OCI-LY3 (cell line): ENCODE results near the gene TPRN.

Source experiments
- H2AFZ ChIP-seq: fragments of 200-600, 300-600 bp; shearing (Covaris generic); 2 replicates; pipeline ENCODE4 v1.6.0; 2014; ENCODE audit warnings: antibody characterized with exemption, low read depth, low read length
- H3K27ac ChIP-seq: fragments of 200-600, 300-600 bp; sonication (generic); 2 replicates; pipeline ENCODE4 v1.5.1; 2014; ENCODE audit warnings: mild to moderate bottlenecking, low read length, moderate library complexity, mixed read lengths
- H3K27me3 ChIP-seq: fragments of 200-600, 300-600 bp; sonication (generic); 2 replicates; pipeline ENCODE4 v1.6.1; 2014; ENCODE audit warnings: low read depth, low read length, mixed read lengths
- H3K36me3 ChIP-seq: fragments of 200-600, 300-600 bp; sonication (generic); replicated peaks from 2 replicates; pipeline ENCODE3; 2014; ENCODE audit warnings: low read depth, low read length, mixed read lengths
- H3K4me1 ChIP-seq: fragments of 300-600, 200-600 bp; sonication (generic); 2 replicates; pipeline ENCODE4 v1.6.1; 2014; ENCODE audit warnings: low read length, mixed read lengths
- H3K4me2 ChIP-seq: fragments of 200-600, 300-600 bp; sonication (generic); 2 replicates; pipeline ENCODE4 v1.6.1; 2014; ENCODE audit warnings: low read length, mixed read lengths
- H3K4me3 ChIP-seq: fragments of 300-600, 200-600 bp; sonication (generic); 2 replicates; pipeline ENCODE4 v1.5.1; 2014; ENCODE audit warnings: antibody characterized with exemption, mild to moderate bottlenecking, low read length, moderate library complexity
- H3K79me2 ChIP-seq: fragments of 300-600, 200-600 bp; shearing (Covaris generic); 2 replicates; pipeline ENCODE4 v1.6.1; 2014; ENCODE audit warnings: mild to moderate bottlenecking, low read length, mixed read lengths
- H3K9ac ChIP-seq: fragments of 300-600, 200-600 bp; shearing (Covaris generic); 2 replicates; pipeline ENCODE4 v1.6.0; 2014; ENCODE audit warnings: mild to moderate bottlenecking, low read length, moderate library complexity
- H3K9me3 ChIP-seq: fragments of 200-600, 300-600 bp; shearing (Covaris generic); 2 replicates; pipeline ENCODE4 v1.6.1; 2014; ENCODE audit warnings: low read length, mixed read lengths; ENCODE audit not compliant: insufficient read depth
- H4K20me1 ChIP-seq: fragments of 200-600, 300-600 bp; sonication (generic); 2 replicates; pipeline ENCODE4 v1.6.1; 2016; ENCODE audit warnings: low read length, mixed read lengths; ENCODE audit not compliant: insufficient read depth
- CTCF ChIP-seq: fragments of 200-600, 300-600 bp; sonication (generic); IDR thresholded peaks from 2 replicates; pipeline ENCODE4 v1.5.1; 2014; ENCODE audit warnings: antibody characterized with exemption, low read length, low read depth
- EZH2phosphoT487 ChIP-seq: fragments of 200-600 bp; shearing (Covaris generic); IDR thresholded peaks from 2 replicates; pipeline ENCODE4 v1.6.1; 2018; ENCODE audit warnings: antibody characterized with exemption, mixed run types, low read depth

Gene TPRN

GRCh38 chr9:137228506-137228967 is 28.0 kb upstream of the TPRN start:
- H3K9ac ChIP-seq = no peak overlapping the region
- TF ChIP-seq CTCF = no peak
- no peak for TF ChIP-seq EZH2phosphoT487
- H3K79me2 ChIP-seq = no peaks in the 10 kb centered on the region
- peaks cover 12% of the 10 kb centered on the region for H3K4me1 ChIP-seq
- H3K36me3 ChIP-seq = no peaks in the 10 kb centered on the region
- no peaks in the 10 kb centered on the region for H4K20me1 ChIP-seq
- no peak overlapping the region for H3K4me2 ChIP-seq
- H2AFZ ChIP-seq = no peak overlapping the region
- no peaks in the 10 kb centered on the region for H3K9me3 ChIP-seq
- no peak overlapping the region for H3K4me3 ChIP-seq
- no peak overlapping the region for H3K27ac ChIP-seq
- H3K27me3 ChIP-seq = no peaks in the 10 kb centered on the region

- Histone ChIP-seq H3K4me1 (peaks cover 12% of the 10 kb centered on the region), H3K4me2 (peak overlapping the region; percentile 29), H3K9ac (no peak overlapping the region), H3K9me3 (no peaks in the 10 kb centered on the region), H3K27me3 (no peaks in the 10 kb centered on the region), H3K4me3 (no peak overlapping the region), H2AFZ (no peak overlapping the region), H3K79me2 (no peaks in the 10 kb centered on the region), H4K20me1 (no peaks in the 10 kb centered on the region), H3K27ac (no peak overlapping the region), H3K36me3 (no peaks in the 10 kb centered on the region)
- TF ChIP-seq EZH2phosphoT487 = no peak
- TF ChIP-seq CTCF = 0 out of 2 replicates have a peak, but pooled peaks have one; percentile 2
Observed at GRCh38 chr9:137227853-137228505, 27.4 kb upstream of the TPRN start.

- Histone ChIP-seq H3K4me3 (no peak within 1 kb of the TSS), H3K27ac (no peak within 1 kb of the TSS), H3K79me2 (no peaks in the 10 kb centered on the region), H2AFZ (no peak within 1 kb of the TSS), H3K9ac (no peak within 1 kb of the TSS; the same call in 1 of the 2 replicates), H3K9me3 (no peaks in the 10 kb centered on the region), H4K20me1 (no peaks in the 10 kb centered on the region), H3K4me1 (peaks cover 15% of the 10 kb centered on the region), H3K36me3 (no peaks in the 10 kb centered on the region), H3K27me3 (no peaks in the 10 kb centered on the region), H3K4me2 (peak within 1 kb of the TSS; percentile 37)
- TF ChIP-seq EZH2phosphoT487 (no peak), CTCF (peak; percentile 91)
Observed at GRCh38 chr9:137227054-137227852, 26.7 kb upstream of the TPRN start, which contains the start of gene RNF224. TSS of gene RNF224 (plus strand) at chr9:137227502. CDS start at chr9:137228336, 834 bp downstream.

GRCh38 chr9:137226338-137227053 is 26.0 kb upstream of the TPRN start:
- peaks cover 15% of the 10 kb centered on the region for H3K4me1 ChIP-seq
- H3K4me3 ChIP-seq = no peak overlapping the region
- no peak overlapping the region for H3K27ac ChIP-seq
- no peaks in the 10 kb centered on the region for H3K79me2 ChIP-seq
- H3K27me3 ChIP-seq = no peaks in the 10 kb centered on the region
- no peaks in the 10 kb centered on the region for H4K20me1 ChIP-seq
- no peak overlapping the region for H2AFZ ChIP-seq
- no peaks in the 10 kb centered on the region for H3K36me3 ChIP-seq
- no peaks in the 10 kb centered on the region for H3K9me3 ChIP-seq
- no peak overlapping the region for H3K9ac ChIP-seq
- no peak for TF ChIP-seq EZH2phosphoT487
- no peak for TF ChIP-seq CTCF
- H3K4me2 ChIP-seq = no peak overlapping the region
